Stimulated activated CD4-positive, alpha-beta T cell treated with anti-CD3 and anti-CD28 coated beads, Interleukin-15, amount 100 ng/mL, for 48 hours (primary cell): Measurements from ENCODE around the gene F2RL1.
"Not testable (repeated sequence)": the region's sequence is repeated elsewhere in the genome, so short reads cannot be mapped to it uniquely, and the experiment has no call there.

Experiments
- DNase-seq, 2 donors: peaks; one replicate each; pipeline ENCODE4 v3.0.0-alpha.2; 2020; ENCODE audit warnings: low read depth in 2 of 2

The F2RL1 gene

GRCh38 chr5:76818844-76819831, at the start of gene F2RL1:
Gene F2RL1 (plus strand): TSS chr5:76819030. CDS start chr5:76819183, 153 bp downstream.
- DNase-seq, result peak in 1 of 2 donors; percentile 18

- not testable (repeated sequence) for DNase-seq
Observed at GRCh38 chr5:76771041-76771440, 47.8 kb upstream of the F2RL1 start.

GRCh38 chr5:76771705-76772405, 47.0 kb upstream of the F2RL1 start:
- no peak for DNase-seq

GRCh38 chr5:76775921-76776320, 42.9 kb upstream of the F2RL1 start:
- DNase-seq, result no peak

GRCh38 chr5:76776391-76776790, 42.4 kb upstream of the F2RL1 start:
- DNase-seq, result no peak

- not testable (repeated sequence) for DNase-seq
Observed at GRCh38 chr5:76780616-76781015, 38.2 kb upstream of the F2RL1 start.

- DNase-seq, result no peak
Observed at GRCh38 chr5:76781775-76782174, 37.1 kb upstream of the F2RL1 start.

GRCh38 chr5:76782444-76782843, 36.4 kb upstream of the F2RL1 start:
- no peak for DNase-seq

GRCh38 chr5:76787237-76787636, 31.6 kb upstream of the F2RL1 start:
- DNase-seq, result no peak

GRCh38 chr5:76788362-76788761, 30.5 kb upstream of the F2RL1 start:
- no peak for DNase-seq

GRCh38 chr5:76789275-76789674, 29.6 kb upstream of the F2RL1 start:
- not testable (repeated sequence) for DNase-seq

GRCh38 chr5:76789991-76790581, 28.7 kb upstream of the F2RL1 start:
- no peak for DNase-seq

GRCh38 chr5:76790632-76791290, 28.1 kb upstream of the F2RL1 start:
- DNase-seq, result no peak

GRCh38 chr5:76791461-76791860, 27.4 kb upstream of the F2RL1 start:
- DNase-seq, result no peak

- no peak for DNase-seq
Observed at GRCh38 chr5:76794871-76795270, 24.0 kb upstream of the F2RL1 start.

- DNase-seq, result no peak
Observed at GRCh38 chr5:76799588-76799987, 19.2 kb upstream of the F2RL1 start.

GRCh38 chr5:76800579-76800978, 18.3 kb upstream of the F2RL1 start:
- DNase-seq, result no peak

GRCh38 chr5:76801159-76801802, 17.5 kb upstream of the F2RL1 start:
- no peak for DNase-seq

GRCh38 chr5:76801803-76802195, 17.0 kb upstream of the F2RL1 start:
- no peak for DNase-seq

- DNase-seq, result no peak
Observed at GRCh38 chr5:76804266-76804665, 14.6 kb upstream of the F2RL1 start.

GRCh38 chr5:76805821-76806505, 12.9 kb upstream of the F2RL1 start:
- no peak for DNase-seq
